Mesothelial cell of epicardium (in vitro differentiated cells): ENCODE data around the gene MUC4. TPM values are rescaled to one million over a fixed set of nuclear protein-coding genes. Genes with fewer than 3 reads are reported as not detected.

Source experiments
- DNase-seq, 2 experiments: peaks; one replicate each; pipeline ENCODE4 v3.0.0; 2021; ENCODE audit warnings: low spot score in 2 of 2; ENCODE audit not compliant: unreplicated experiment in 2 of 2
- H3K27ac Mint-ChIP-seq: 2 replicates; pipeline ENCODE4 v1.8.0; 2021; ENCODE audit warnings: mixed read lengths
- H3K27me3 Mint-ChIP-seq: 2 replicates; pipeline ENCODE4 v1.8.0; 2021; ENCODE audit warnings: low read depth, mixed read lengths
- H3K36me3 Mint-ChIP-seq: 2 replicates; pipeline ENCODE4 v1.8.0; 2021; ENCODE audit warnings: mixed read lengths
- H3K4me1 Mint-ChIP-seq: 2 replicates; pipeline ENCODE4 v1.8.0; 2021; ENCODE audit warnings: mixed read lengths
- H3K4me3 Mint-ChIP-seq: 2 replicates; pipeline ENCODE4 v1.8.0; 2021; ENCODE audit warnings: mild to moderate bottlenecking, moderate library complexity, mixed read lengths
- H3K9me3 Mint-ChIP-seq: 2 replicates; pipeline ENCODE4 v1.8.0; 2021; ENCODE audit warnings: mixed read lengths
- CTCF ChIP-seq: fragments of 200-600 bp; sonication (generic); IDR thresholded peaks from one replicate; pipeline ENCODE4 v1.5.0; 2021; ENCODE audit warnings: antibody characterized with exemption; ENCODE audit not compliant: unreplicated experiment
- total RNA-seq: library from RNA; stranded (reverse); gene quantifications from 3 replicates; pipeline ENCODE4 v1.2.1, GENCODE V29; 2021

The MUC4 gene
- total RNA-seq, 1 donor from 2014 or later, result 0.96 TPM

DNA sequence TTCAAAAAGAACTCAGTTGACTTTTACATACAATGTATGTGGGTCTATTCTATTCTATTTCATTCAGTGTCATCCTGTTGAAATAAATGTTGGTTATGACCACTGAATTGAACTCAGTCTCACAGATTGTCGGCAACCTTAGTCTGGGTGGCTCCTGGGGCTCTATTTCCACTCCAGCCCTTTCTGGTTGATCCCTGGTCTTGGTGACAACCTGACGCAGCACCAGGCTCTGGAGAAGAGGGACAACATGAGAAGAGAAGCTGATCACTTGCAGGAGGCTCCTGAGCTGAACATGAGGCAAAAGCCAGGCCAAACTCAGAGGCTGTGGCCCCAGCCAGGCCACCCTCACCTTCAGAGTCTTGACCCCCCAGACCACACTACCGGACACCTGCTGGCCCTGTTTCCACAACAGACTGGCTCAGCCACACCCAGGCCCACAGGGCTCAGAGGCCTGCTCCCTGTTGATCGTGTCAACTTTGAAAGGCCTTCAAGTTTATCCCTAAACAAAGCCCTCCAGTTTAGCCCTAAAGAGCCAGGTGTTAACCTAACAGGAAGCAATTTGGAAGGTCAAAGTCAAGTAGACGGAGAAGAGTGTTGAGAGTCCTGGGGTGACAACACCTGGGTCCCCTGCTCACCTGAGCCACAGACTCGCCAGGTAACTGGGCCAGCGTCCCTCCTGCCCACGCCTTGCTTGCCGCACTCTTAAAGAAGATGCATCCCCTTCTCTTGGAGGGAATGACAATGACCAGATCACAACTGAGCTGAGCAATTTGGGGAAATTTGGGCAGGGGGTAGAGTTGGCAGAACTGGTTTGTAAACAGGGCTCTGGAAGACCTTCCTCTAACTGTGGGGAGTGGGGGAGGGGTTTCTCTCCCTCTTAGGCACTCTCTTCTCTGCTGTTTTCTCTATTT lies 106.4 kb downstream of the MUC4 start:
- TF ChIP-seq CTCF, result no peak
- H3K4me1 Mint-ChIP-seq, result no peaks in the 10 kb centered on the region
- H3K9me3 Mint-ChIP-seq, result peaks cover 5% of the 10 kb centered on the region
- DNase-seq, result no peak
- peaks cover 4% of the 10 kb centered on the region for H3K27me3 Mint-ChIP-seq
- H3K4me3 Mint-ChIP-seq, result no peak overlapping the region
- peaks cover 9% of the 10 kb centered on the region for H3K36me3 Mint-ChIP-seq
- H3K27ac Mint-ChIP-seq, result no peak overlapping the region

DNA sequence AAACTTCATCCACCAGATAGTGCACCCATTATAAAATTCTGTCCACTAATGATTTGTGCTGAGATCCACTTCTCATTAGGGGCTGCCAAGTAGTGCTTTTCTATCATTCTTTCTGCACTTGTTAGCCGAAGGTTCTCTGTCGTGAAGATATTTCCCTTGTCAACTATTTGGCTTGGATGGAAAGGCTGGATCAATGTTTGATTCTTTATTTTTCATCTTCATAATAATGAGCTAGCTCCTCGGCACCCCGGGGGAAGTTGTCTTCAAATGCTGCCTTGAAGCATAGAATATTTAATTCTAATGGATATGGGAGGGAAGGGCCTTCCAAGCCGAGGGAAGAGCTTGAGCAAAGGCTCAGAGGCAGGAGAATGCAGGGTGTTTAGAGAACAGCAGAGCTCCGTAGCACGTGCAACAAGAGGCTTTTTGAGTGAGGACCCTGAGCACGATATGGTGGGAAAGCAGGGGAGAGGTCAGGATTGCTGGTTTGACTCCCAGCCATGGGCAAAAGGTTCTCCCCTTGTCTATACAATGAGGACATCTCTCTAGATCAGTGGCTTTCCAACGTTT lies 107.2 kb downstream of the MUC4 start:
- no peak for DNase-seq
- Mint-ChIP-seq H3K36me3 (peaks cover 6% of the 10 kb centered on the region), H3K27me3 (peaks cover 4% of the 10 kb centered on the region), H3K9me3 (peaks cover 5% of the 10 kb centered on the region), H3K4me1 (no peaks in the 10 kb centered on the region), H3K27ac (no peak overlapping the region), H3K4me3 (no peak overlapping the region)
- no peak for TF ChIP-seq CTCF

DNA sequence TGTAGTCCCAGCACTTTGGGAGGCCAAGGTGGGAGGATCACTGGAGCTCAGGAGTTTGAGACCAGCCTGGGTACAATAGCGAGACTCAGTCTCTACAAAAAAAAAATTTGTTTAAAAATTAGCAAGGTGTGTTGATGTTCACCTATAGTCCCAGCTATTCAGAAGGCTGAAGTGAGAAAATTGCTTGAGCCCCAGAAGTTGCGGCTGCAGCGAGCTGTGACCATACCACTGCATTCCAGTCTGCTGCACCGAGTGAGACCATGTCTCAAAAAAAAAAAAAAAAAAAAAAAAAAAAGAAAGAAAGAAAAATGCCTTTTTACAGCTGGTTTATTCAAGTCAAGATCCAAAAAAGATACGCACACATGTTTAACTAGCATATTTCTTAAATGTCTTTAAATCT lies 108.0 kb downstream of the MUC4 start:
- Mint-ChIP-seq H3K27ac (no peak overlapping the region), H3K9me3 (peaks cover 5% of the 10 kb centered on the region), H3K4me1 (peaks cover 1% of the 10 kb centered on the region), H3K36me3 (peaks cover 1% of the 10 kb centered on the region), H3K4me3 (no peak overlapping the region), H3K27me3 (peaks cover 4% of the 10 kb centered on the region)
- DNase-seq, result no peak
- TF ChIP-seq CTCF, result no peak

GRCh38 chr3:195701042-195701915 lies 110.5 kb downstream of the MUC4 start:
- Mint-ChIP-seq H3K27ac (no peak overlapping the region), H3K4me1 (peaks cover 7% of the 10 kb centered on the region), H3K36me3 (peaks cover 14% of the 10 kb centered on the region), H3K4me3 (no peak overlapping the region), H3K9me3 (peaks cover 2% of the 10 kb centered on the region), H3K27me3 (peaks cover 3% of the 10 kb centered on the region)
- TF ChIP-seq CTCF, result no peak
- no peak for DNase-seq

- Mint-ChIP-seq H3K4me3 (no peak overlapping the region), H3K4me1 (peaks cover 7% of the 10 kb centered on the region), H3K27me3 (no peaks in the 10 kb centered on the region), H3K27ac (no peak overlapping the region), H3K36me3 (peaks cover 16% of the 10 kb centered on the region), H3K9me3 (no peaks in the 10 kb centered on the region)
- no peak for DNase-seq
- TF ChIP-seq CTCF, result no peak
These were observed 111.4 kb downstream of the MUC4 start for GRCh38 chr3:195700319-195700718.
